ENCODE results near the gene ANKHD1. TPM values are rescaled to one million over a fixed set of nuclear protein-coding genes. Genes with fewer than 3 reads are reported as not detected.

The ANKHD1 gene
- polyA plus RNA-seq, 1 donor from 2014 or later: 61.8 TPM

GRCh38 chr5:140417235-140417634, 15.6 kb downstream of the ANKHD1 start:
- no peak overlapping the region for H3K4me3 ChIP-seq (ENCODE audit: low read length)
- no peaks in the 10 kb centered on the region for H4K20me1 ChIP-seq (ENCODE audit: insufficient read depth)
- H3K9me3 ChIP-seq (ENCODE audit: low read length): no peaks in the 10 kb centered on the region
- no peak overlapping the region for H3K9ac ChIP-seq (ENCODE audit: low read length)
- no peak overlapping the region for H2AFZ ChIP-seq (ENCODE audit: low read depth, low read length)
- H3K27me3 ChIP-seq (ENCODE audit: insufficient read depth, low read depth, low read length): no peaks in the 10 kb centered on the region
- H3K36me3 ChIP-seq (ENCODE audit: insufficient read depth, low read length): no peaks in the 10 kb centered on the region
- TF ChIP-seq EZH2 (IDR thresholded peaks at IDR 0.05; ENCODE audit: borderline replicate concordance, insufficient read depth, low read length, poor library complexity, severe bottlenecking) (no peak), SMC3 (conservative IDR thresholded peaks at IDR 0.05; ENCODE audit: poor library complexity) (no peak), CTCF (IDR thresholded peaks at IDR 0.05; ENCODE audit: poor library complexity, severe bottlenecking) (no peak), POLR2AphosphoS5 (IDR thresholded peaks at IDR 0.05) (no peak)
- H3K9me2 ChIP-seq (ENCODE audit: insufficient read depth, low read length): no peaks in the 10 kb centered on the region
- H3K79me2 ChIP-seq (replicated peaks; ENCODE audit: insufficient read depth, low read length): peaks cover 54% of the 10 kb centered on the region
- H3F3A ChIP-seq (ENCODE audit: insufficient read depth, low read length, poor library complexity, severe bottlenecking): no peaks in the 10 kb centered on the region
- H3K4me2 ChIP-seq (ENCODE audit: low read length): no peak overlapping the region
- no peak overlapping the region for H3K27ac ChIP-seq (ENCODE audit: low read length)

- Histone ChIP-seq H3K27ac (ENCODE audit: low read length) (no peak overlapping the region), H3K4me2 (ENCODE audit: low read length) (no peak overlapping the region), H3K27me3 (ENCODE audit: insufficient read depth, low read depth, low read length) (no peaks in the 10 kb centered on the region), H3K9me3 (ENCODE audit: low read length) (no peaks in the 10 kb centered on the region), H3F3A (ENCODE audit: insufficient read depth, low read length, poor library complexity, severe bottlenecking) (no peaks in the 10 kb centered on the region), H3K36me3 (ENCODE audit: insufficient read depth, low read length) (no peaks in the 10 kb centered on the region), H3K9me2 (ENCODE audit: insufficient read depth, low read length) (no peaks in the 10 kb centered on the region), H4K20me1 (ENCODE audit: insufficient read depth) (no peaks in the 10 kb centered on the region), H3K79me2 (replicated peaks; ENCODE audit: insufficient read depth, low read length) (peaks cover 54% of the 10 kb centered on the region), H3K9ac (ENCODE audit: low read length) (no peak overlapping the region), H2AFZ (ENCODE audit: low read depth, low read length) (no peak overlapping the region), H3K4me3 (ENCODE audit: low read length) (no peak overlapping the region)
- TF ChIP-seq RAD21 (conservative IDR thresholded peaks at IDR 0.05) (no peak), MXI1 (conservative IDR thresholded peaks at IDR 0.05; ENCODE audit: poor library complexity, severe bottlenecking) (no peak), SMC3 (conservative IDR thresholded peaks at IDR 0.05; ENCODE audit: poor library complexity) (no peak), EP300 (conservative IDR thresholded peaks at IDR 0.05; ENCODE audit: poor library complexity, severe bottlenecking) (no peak), TAF1 (IDR thresholded peaks at IDR 0.05; ENCODE audit: low read depth) (no peak), REST (IDR thresholded peaks at IDR 0.05; ENCODE audit: borderline replicate concordance) (no peak), POLR2AphosphoS5 (IDR thresholded peaks at IDR 0.05) (no peak), EZH2 (IDR thresholded peaks at IDR 0.05; ENCODE audit: borderline replicate concordance, insufficient read depth, low read length, poor library complexity, severe bottlenecking) (no peak)
Measured at GRCh38 chr5:140418862-140419520, 17.4 kb downstream of the ANKHD1 start.
